Fibroblast of lung (primary cell): Measurements from ENCODE around the gene ASTN2.

Experiments used
- CTCF ChIP-seq, 2 donors: IDR thresholded peaks in 1 of 2; conservative IDR thresholded peaks in 1 of 2; 1 replicate in 1 of 2; 2 replicates in 1 of 2; pipeline ENCODE4 v1.5.1; 2011 to 2012; ENCODE audit warnings: low read length in 2 of 2, control low read depth in 1 of 2, inconsistent platforms in 1 of 2, low read depth in 1 of 2, mild to moderate bottlenecking in 1 of 2
- EZH2 ChIP-seq: IDR thresholded peaks from 2 replicates; pipeline ENCODE4 v1.5.1; 2012; ENCODE audit warnings: low read length, control low read depth, mild to moderate bottlenecking; ENCODE audit errors: missing control alignments

GRCh38 chr9:117424291-117424690, 9.4 kb upstream of the ASTN2 start:
- TF ChIP-seq CTCF (conservative IDR thresholded peaks at IDR 0.05 in 1 of 2, IDR thresholded peaks at IDR 0.05 in 1 of 2; ENCODE audit: low read depth in 1 of 2, low read length in 2 of 2) (no peak), EZH2 (no peak)
